Measurements from ENCODE around the gene RGL3. TPM values are rescaled to one million over a fixed set of nuclear protein-coding genes. Genes with fewer than 3 reads are reported as not detected.
"Not testable (repeated sequence)": the region's sequence is repeated elsewhere in the genome, so short reads cannot be mapped to it uniquely, and the experiment has no call there.

Gene RGL3
- total and polyA plus RNA-seq, 2 of the 4 experiments (the other 2 are of a cell fraction) = 0.18 to 0.62 TPM

GRCh38 chr19:11408591-11408990 is 10.5 kb downstream of the RGL3 start:
- Histone ChIP-seq H4K91ac (ENCODE audit: insufficient read depth, low read depth, low read length) (no peak overlapping the region), H2BK20ac (ENCODE audit: low read depth, low read length) (no peak overlapping the region), H3K14ac (replicated peaks; ENCODE audit: low read depth, low read length) (no peak overlapping the region), H3K23ac (ENCODE audit: low read depth, low read length) (no peak overlapping the region), H3K18ac (ENCODE audit: low read depth, low read length) (no peak overlapping the region), H4K8ac (ENCODE audit: low read depth in 2 of 2, low read length in 2 of 2) (no peak overlapping the region), H3K4me1 (ENCODE audit: control insufficient read depth, insufficient read depth, low read length) (no peaks in the 10 kb centered on the region), H4K5ac (ENCODE audit: low read depth, low read length) (no peak overlapping the region), H2BK120ac (ENCODE audit: low read depth, low read length) (no peak overlapping the region), H3K9ac (ENCODE audit: low read depth, low read length) (no peak overlapping the region), H3K4me2 (ENCODE audit: low read depth, low read length) (no peak overlapping the region), H3K4me3 (ENCODE audit: insufficient read depth, low read depth, low read length) (no peak overlapping the region), H2AK5ac (ENCODE audit: low read depth, low read length) (no peak overlapping the region), H3K36me3 (ENCODE audit: control insufficient read depth, insufficient read depth, low read length) (no peaks in the 10 kb centered on the region), H2AFZ (replicated peaks; ENCODE audit: low read length, poor library complexity) (no peak overlapping the region), H2AK9ac (replicated peaks; ENCODE audit: low read depth, low read length, poor library complexity) (no peak overlapping the region), H3K56ac (ENCODE audit: extremely low read depth, insufficient read depth, low read length) (no peak overlapping the region), H4K20me1 (ENCODE audit: insufficient read depth, low read length) (no peaks in the 10 kb centered on the region; the same call in 1 of the 2 replicates), H2BK15ac (ENCODE audit: low read depth, low read length) (no peak overlapping the region), H3K79me1 (ENCODE audit: low read depth in 1 of 2, low read length in 2 of 2) (no peaks in the 10 kb centered on the region), H3K27me3 (ENCODE audit: control insufficient read depth, insufficient read depth, low read length) (peaks cover 2% of the 10 kb centered on the region), H3K9me3 (ENCODE audit: control insufficient read depth, insufficient read depth, low read length) (no peaks in the 10 kb centered on the region), H2BK5ac (ENCODE audit: low read depth, low read length, poor library complexity, severe bottlenecking) (no peak overlapping the region), H3K4ac (ENCODE audit: low read depth, low read length) (no peak overlapping the region), H3K9me1 (ENCODE audit: insufficient read depth, low read length) (no peaks in the 10 kb centered on the region), H3K27ac (ENCODE audit: insufficient read depth, low read length) (no peak overlapping the region)
- DNase-seq (no peak), ATAC-seq (ENCODE audit: low read depth) (no peak)
- dilution Hi-C loops (cut with HindIII; ENCODE audit: low sequenced_read_pairs, unreplicated experiment) (no loop called here), in situ Hi-C loops (cut with MboI; ENCODE audit: low sequenced_read_pairs) (no loop called here), intact Hi-C loops (cut with micrococcal nuclease) (no loop called here)
- TF ChIP-seq CTCF (conservative IDR thresholded peaks at IDR 0.05; ENCODE audit: low read depth, low read length) (no peak), FOS (IDR thresholded peaks at IDR 0.05; ENCODE audit: low read depth, low read length) (no peak), USF2 (IDR thresholded peaks at IDR 0.05; ENCODE audit: low read depth, low read length) (no peak), RCOR1 (IDR thresholded peaks at IDR 0.05; ENCODE audit: insufficient replicate concordance, low read length) (no peak)
- ChIA-PET POLR2A (ENCODE audit: unreplicated experiment) (no interaction called here), CTCF (no interaction called here)
- no TSS peak for BruUV-seq (replicated peaks)
- WGBS, 2 experiments (ENCODE audit: extremely low coverage in 2 of 2, insufficient read length in 1 of 2) = 50% methylated on average over 1 of the region's 4 CpGs; no CpG with 5 or more reads in 1 of the 2 experiments

GRCh38 chr19:11406703-11407236 is 12.3 kb downstream of the RGL3 start:
- H4K8ac ChIP-seq (ENCODE audit: low read depth in 2 of 2, low read length in 2 of 2); H2AK9ac ChIP-seq (replicated peaks; ENCODE audit: low read depth, low read length, poor library complexity); H3K4me2 ChIP-seq (ENCODE audit: low read depth, low read length); DNase-seq; H2BK5ac ChIP-seq (ENCODE audit: low read depth, low read length, poor library complexity, severe bottlenecking); in situ Hi-C loops (cut with MboI; ENCODE audit: low sequenced_read_pairs); POLR2A ChIA-PET (ENCODE audit: unreplicated experiment); H3K36me3 ChIP-seq (ENCODE audit: control insufficient read depth, insufficient read depth, low read length); H2BK20ac ChIP-seq (ENCODE audit: low read depth, low read length); H4K20me1 ChIP-seq (ENCODE audit: insufficient read depth, low read length); dilution Hi-C loops (cut with HindIII; ENCODE audit: low sequenced_read_pairs, unreplicated experiment); H3K4me1 ChIP-seq (ENCODE audit: control insufficient read depth, insufficient read depth, low read length); ATAC-seq (ENCODE audit: low read depth); H3K27me3 ChIP-seq (ENCODE audit: control insufficient read depth, insufficient read depth, low read length); H3K27ac ChIP-seq (ENCODE audit: insufficient read depth, low read length); H3K4me3 ChIP-seq (ENCODE audit: insufficient read depth, low read depth, low read length); H4K91ac ChIP-seq (ENCODE audit: insufficient read depth, low read depth, low read length); H3K18ac ChIP-seq (ENCODE audit: low read depth, low read length); H3K9ac ChIP-seq (ENCODE audit: low read depth, low read length); H3K4ac ChIP-seq (ENCODE audit: low read depth, low read length); H3K14ac ChIP-seq (replicated peaks; ENCODE audit: low read depth, low read length); intact Hi-C loops (cut with micrococcal nuclease); H4K5ac ChIP-seq (ENCODE audit: low read depth, low read length); H2AK5ac ChIP-seq (ENCODE audit: low read depth, low read length); H3K9me1 ChIP-seq (ENCODE audit: insufficient read depth, low read length); H2BK120ac ChIP-seq (ENCODE audit: low read depth, low read length); H3K23ac ChIP-seq (ENCODE audit: low read depth, low read length); BruUV-seq (replicated peaks); H2BK15ac ChIP-seq (ENCODE audit: low read depth, low read length); H3K56ac ChIP-seq (ENCODE audit: extremely low read depth, insufficient read depth, low read length); H3K9me3 ChIP-seq (ENCODE audit: control insufficient read depth, insufficient read depth, low read length); H3K79me1 ChIP-seq (ENCODE audit: low read depth in 1 of 2, low read length in 2 of 2): not testable (repeated sequence)
- 83% methylated on average over 3 of the region's 12 CpGs; no CpG with 5 or more reads in 1 of the 2 experiments for WGBS, 2 experiments (ENCODE audit: extremely low coverage in 2 of 2, insufficient read length in 1 of 2)
- H2AFZ ChIP-seq (replicated peaks; ENCODE audit: low read length, poor library complexity) = peak overlapping the region; percentile 65
- CTCF ChIA-PET = interaction anchor here (0.9 kb wide), 1 partner anchor 25 kb away, joined by 4 read pairs; no protein-coding TSS in a partner anchor

Measured in IMR-90 (cell line).